Measurements from ENCODE around the gene IZUMO1.
"Not testable (repeated sequence)": the region's sequence is repeated elsewhere in the genome, so short reads cannot be mapped to it uniquely, and the experiment has no call there.

Gene IZUMO1

GRCh38 chr19:48711106-48711662 is 35.5 kb downstream of the IZUMO1 start:
- DNase-seq = no peak

- DNase-seq = no peak
These were observed 38.2 kb downstream of the IZUMO1 start for GRCh38 chr19:48708471-48708870.

GRCh38 chr19:48705431-48705830 is 41.3 kb downstream of the IZUMO1 start:
- DNase-seq = no peak

- DNase-seq = no peak
These were observed 43.4 kb downstream of the IZUMO1 start for GRCh38 chr19:48703316-48703715.

GRCh38 chr19:48702701-48703100 is 44.0 kb downstream of the IZUMO1 start:
- DNase-seq = no peak

GRCh38 chr19:48698046-48698445 is 48.7 kb downstream of the IZUMO1 start:
- DNase-seq = no peak

GRCh38 chr19:48696353-48697010 is 50.2 kb downstream of the IZUMO1 start:
- peak; percentile 4 for DNase-seq

- DNase-seq = peak; percentile 47
These were observed 50.9 kb downstream of the IZUMO1 start, which contains the start of gene FUT2 for GRCh38 chr19:48695743-48696352. TSS of gene FUT2 (plus strand) at chr19:48695971. CDS start at chr19:48702957, 6,986 bp downstream.

- DNase-seq = not testable (repeated sequence)
These were observed 53.1 kb downstream of the IZUMO1 start for GRCh38 chr19:48693629-48694028.
